ENCODE results near the gene BMS1.
"Not testable (repeated sequence)": the region's sequence is repeated elsewhere in the genome, so short reads cannot be mapped to it uniquely, and the experiment has no call there.

The BMS1 gene

DNA sequence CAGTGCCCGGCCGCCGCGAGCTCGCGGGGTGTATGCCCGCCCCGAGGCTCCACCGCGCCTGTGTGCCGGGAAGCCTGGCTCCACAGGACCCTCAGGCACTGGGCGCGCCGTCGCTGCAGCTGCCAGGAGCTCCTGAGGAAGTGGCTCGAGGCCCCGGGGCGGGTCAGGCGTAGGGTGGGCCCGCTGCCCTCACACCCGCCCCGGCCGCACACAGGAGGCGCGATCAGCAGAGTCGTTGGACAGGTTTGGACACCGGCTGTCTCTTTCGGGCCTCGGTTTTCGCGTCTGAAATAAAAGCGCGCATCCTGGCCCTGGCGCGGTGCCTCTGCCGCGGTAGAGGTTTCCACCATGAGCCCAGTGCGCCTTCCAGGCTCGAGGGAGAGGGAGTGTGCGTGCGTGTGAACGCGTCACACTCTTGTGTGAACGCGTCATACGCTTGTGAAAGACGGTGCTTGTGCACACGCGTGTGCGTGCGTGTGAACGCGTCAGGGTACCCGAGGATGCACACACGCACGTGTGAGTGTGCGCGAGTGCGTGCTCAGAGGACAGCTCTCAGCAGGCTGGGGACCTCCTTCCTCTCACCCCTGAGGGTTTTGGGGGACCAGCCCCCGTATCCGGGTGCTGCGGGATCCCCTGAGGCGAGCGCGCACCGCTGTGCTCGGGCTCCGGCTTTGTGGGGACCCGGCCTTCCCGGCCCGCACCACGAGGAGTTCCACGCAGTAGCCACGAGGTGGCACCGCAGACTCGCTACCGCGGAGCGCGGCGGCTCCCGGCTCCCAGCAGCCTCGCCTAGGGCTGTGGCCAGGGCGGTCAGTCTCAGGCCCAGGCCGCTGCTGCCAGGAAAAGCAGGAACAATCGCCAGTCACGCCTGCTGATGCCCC lies 83.8 kb downstream of the BMS1 start:
- peak in 1 of 3 donors; percentile 12 for DNase-seq (ENCODE audit: low read depth in 3 of 3, low spot score in 1 of 3)

DNA sequence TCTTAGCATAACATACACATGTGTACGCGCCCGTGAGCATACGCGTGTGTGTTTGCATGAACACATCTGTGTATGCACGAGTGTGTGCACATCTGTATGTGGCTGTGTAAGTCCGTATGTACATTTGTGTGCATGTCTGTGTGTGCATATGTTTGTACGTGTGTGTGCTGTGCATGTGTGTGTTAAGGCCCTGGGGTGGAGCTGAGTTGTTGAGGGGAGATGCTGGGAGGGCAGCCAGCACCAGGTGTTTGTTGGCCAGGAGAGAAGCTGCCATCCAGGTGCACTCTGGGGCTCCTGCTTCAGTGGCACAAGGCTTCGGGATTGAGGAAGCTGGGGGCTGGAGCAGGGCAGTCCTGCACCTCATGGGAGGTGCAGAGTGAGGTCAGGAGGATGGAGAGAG lies 85.0 kb downstream of the BMS1 start:
- no peak for DNase-seq (ENCODE audit: low read depth in 3 of 3, low spot score in 1 of 3)

DNA sequence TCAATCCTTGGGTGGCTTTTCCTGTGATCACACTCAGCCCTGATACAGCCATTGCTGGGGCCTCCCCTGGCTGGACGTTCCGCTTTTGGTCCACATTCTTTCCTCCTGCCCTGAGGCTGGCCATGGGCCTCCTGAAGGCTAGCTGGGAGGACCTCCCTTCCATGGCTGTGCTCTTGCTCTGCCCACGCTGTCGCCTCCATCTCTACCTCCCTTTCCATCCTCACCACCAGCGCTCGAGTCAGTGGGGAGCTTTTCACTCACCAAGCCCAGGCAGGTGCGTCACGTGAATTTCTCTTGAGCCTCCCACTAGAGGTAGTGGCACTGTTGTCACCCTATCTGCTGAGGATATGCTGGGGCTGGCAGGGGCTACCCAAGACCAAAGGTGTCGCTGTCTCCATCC lies 85.9 kb downstream of the BMS1 start:
- DNase-seq (ENCODE audit: low read depth in 3 of 3, low spot score in 1 of 3) = no peak

- no peak for DNase-seq (ENCODE audit: low read depth in 3 of 3, low spot score in 1 of 3)
These were observed 87.4 kb downstream of the BMS1 start for GRCh38 chr10:42869977-42870350.

DNA sequence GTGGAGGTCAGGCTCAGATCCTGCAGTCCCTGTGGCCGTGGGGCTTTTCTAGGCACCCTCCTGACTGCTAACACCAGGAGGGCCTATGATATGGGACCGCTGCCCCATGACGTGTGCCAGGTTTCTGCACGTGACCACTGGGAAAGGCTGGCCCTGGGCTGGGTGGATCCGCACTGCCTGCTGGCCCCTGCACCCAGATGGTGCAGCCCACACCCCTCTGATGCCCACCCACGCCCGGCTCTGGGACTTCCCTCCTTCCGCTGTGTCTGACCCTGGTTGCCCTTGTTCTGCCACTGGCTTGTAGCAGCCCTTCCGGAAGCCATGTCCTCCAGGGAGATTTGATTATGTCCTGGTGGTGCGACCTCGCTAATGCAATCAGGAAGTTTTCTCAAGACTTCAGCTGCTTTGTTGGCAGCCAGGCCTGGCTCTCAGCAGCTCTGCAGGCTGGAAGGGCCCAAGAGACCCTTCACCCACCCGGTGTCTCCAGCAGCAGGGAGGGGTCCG lies 88.6 kb downstream of the BMS1 start:
- DNase-seq (ENCODE audit: low read depth in 3 of 3, low spot score in 1 of 3) = not testable (repeated sequence)

DNA sequence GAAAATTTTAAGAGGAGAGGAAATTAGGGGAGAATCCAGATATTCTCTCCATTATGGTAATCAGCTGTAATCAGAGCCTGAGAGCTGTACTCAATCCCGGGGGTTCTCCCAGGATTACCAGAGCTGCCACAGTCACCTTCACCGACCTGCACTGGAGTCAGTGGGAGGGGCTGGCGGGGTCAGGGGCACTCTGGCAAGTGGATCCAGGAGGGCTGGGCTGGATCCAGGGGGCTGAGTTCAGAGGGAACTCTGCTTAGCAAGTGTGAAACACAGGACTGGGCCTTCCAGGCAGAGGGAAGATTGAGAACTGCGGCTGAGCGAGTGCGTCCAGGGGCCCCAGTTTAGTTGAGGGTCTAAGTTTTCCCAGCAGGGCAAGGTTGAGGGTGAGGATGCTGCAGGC lies 89.2 kb downstream of the BMS1 start:
- DNase-seq (ENCODE audit: low read depth in 3 of 3, low spot score in 1 of 3) = no peak

GRCh38 chr10:42872865-42873435 lies 90.4 kb downstream of the BMS1 start:
- no peak for DNase-seq (ENCODE audit: low read depth in 3 of 3, low spot score in 1 of 3)

DNA sequence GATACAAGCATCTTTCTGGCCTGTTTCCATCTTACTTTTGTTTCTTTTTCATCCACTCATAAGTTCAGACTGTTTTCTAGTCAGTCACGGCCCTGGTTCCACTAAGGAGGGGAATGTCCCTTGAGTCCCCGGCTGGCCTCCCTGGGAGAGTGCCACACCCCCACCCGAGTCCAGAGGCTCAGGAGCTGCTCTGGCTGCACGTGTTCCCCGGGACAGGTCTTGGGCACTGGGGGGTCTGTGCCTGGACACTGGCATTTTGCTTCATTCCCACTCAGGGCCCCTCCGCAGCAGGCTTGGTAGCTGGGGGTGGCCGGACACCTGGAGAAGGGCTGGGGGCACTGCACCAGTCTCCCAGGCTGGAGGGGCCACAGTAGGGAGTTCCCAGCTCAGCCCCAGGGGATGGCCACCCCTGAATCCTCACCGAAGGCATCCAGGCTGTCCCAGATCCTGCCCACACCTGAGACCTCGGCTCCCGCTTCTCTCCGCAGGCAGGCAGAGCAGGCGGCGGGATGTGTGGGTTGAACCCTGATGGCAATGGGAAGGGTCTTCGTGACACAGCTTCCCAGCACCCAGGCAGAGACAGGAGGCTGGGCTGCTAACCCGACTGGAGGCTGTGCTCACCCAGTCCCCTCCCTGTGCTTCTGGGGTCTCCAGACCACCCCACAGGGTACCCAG lies 92.3 kb downstream of the BMS1 start:
- DNase-seq (ENCODE audit: low read depth in 3 of 3, low spot score in 1 of 3) = no peak

DNA sequence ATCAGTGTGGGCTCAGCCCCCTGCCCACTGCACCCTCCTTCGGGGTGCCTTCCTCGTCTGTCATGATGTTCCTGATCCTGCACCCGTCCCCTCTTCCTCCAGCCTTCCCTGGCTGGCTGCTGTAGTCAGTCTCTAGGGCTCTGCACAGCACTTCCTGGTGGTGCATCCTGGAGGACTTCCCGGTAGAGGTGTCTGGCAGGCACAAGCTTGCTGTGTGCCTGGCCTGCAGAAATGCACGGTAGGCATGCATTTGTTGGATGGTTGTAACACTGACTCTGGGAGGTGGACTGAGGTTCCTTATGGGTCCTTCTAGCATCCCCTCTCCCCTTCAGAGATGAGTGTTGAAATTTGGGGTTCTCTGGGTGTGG lies 92.8 kb downstream of the BMS1 start:
- DNase-seq (ENCODE audit: low read depth in 3 of 3, low spot score in 1 of 3) = no peak

GRCh38 chr10:42875798-42876341 lies 93.3 kb downstream of the BMS1 start:
- no peak for DNase-seq (ENCODE audit: low read depth in 3 of 3, low spot score in 1 of 3)

- DNase-seq (ENCODE audit: low read depth in 3 of 3, low spot score in 1 of 3) = no peak
These were observed 93.9 kb downstream of the BMS1 start for GRCh38 chr10:42876476-42876875.

- DNase-seq (ENCODE audit: low read depth in 3 of 3, low spot score in 1 of 3) = no peak
These were observed 94.3 kb downstream of the BMS1 start for GRCh38 chr10:42876945-42877344.

GRCh38 chr10:42877496-42878030 lies 95.0 kb downstream of the BMS1 start:
- DNase-seq (ENCODE audit: low read depth in 3 of 3, low spot score in 1 of 3) = no peak

DNA sequence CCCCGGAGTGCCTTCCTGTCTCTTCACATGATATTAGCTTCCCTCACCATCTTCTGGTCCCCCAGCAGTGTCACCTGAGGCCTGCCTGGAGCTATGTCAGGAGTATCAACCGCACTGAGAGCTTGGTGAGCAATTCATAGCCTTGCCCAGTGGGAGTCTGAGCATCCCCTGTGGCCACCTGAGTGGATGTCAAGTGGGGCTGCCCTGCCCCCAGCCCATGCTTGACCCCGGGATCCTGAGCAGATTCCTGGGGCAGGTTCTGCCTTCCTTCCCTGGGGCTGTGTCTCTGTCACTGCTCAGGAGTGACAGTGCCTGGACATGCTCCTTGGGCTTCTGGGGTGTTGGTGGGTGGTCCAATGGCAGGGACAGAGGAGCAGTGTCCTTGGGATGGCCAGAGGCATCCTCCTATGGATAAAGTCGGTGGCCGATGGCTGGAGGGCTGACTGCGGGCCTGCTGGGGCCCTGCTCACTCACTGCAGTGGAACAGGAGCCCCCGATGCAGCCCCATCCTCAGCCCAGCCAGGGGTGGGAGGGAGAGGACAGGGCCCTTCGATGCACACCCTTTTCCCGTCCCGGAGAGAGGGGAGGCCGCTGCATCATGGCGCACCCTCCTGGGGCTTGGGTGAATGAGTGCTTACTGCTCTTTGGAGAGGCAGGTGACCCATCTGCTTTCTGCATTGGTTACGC lies 95.7 kb downstream of the BMS1 start:
- no peak for DNase-seq (ENCODE audit: low read depth in 3 of 3, low spot score in 1 of 3)

DNA sequence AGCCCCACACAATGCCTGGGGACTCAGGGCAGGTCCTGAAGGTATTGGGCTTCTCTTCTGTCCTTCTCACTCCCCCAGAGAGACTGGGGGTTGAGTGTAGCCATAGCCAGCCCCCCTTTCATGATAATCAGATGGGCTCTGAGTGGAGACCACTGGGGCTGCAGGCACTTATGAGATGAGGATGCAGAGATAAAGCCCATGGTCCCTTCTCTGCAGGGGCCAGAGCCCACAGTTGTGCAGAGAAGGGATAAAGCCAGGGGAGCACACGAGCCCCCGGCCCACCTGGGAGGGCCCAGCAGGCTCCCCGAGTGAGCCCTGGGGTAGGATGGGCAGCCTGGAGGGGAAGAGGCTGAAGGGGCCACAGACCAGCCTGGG lies 96.2 kb downstream of the BMS1 start:
- no peak for DNase-seq (ENCODE audit: low read depth in 3 of 3, low spot score in 1 of 3)

DNA sequence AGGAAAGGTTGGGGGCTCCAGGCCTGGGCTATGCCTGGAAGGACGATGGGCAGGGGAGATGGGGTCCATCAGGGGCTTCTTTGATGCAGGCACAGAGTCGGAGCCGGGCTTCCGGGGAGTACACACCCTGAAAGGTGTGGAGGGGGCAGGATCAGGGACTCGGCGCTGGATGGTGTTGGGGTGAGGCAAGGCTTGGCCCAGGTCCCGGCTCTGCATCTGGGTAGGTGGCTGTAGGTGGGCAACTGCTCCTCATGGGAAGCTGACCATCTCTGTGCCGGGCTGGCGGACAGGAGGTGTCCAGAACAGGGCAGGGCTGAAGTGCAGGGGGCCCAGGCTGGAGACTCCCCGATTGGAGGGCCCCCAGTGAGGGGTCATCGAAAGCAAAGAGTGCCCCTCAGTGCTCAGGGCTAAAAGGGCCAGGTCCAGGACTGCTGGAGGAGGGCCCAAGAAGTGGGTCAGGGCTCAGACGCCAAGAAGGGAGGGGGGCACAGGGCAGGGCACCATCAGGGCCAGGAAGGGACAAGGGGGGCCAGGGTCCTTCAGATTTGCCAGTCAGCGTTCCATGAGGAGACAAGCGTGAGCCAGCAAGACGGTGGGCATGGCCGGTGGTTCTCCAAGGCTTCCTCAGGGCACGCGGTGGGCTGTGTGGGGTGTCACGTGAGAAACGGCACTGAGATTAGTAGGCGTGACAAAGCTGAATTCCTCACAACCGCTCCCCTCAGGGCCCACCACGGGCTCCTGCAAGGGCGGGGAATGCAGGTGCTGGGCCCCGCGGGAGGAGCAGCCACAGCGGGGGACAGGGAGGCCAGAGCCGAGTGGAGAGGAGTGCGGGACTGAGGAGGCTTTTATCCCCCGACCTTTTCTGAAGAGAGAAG lies 97.0 kb downstream of the BMS1 start:
- no peak for DNase-seq (ENCODE audit: low read depth in 3 of 3, low spot score in 1 of 3)

DNA sequence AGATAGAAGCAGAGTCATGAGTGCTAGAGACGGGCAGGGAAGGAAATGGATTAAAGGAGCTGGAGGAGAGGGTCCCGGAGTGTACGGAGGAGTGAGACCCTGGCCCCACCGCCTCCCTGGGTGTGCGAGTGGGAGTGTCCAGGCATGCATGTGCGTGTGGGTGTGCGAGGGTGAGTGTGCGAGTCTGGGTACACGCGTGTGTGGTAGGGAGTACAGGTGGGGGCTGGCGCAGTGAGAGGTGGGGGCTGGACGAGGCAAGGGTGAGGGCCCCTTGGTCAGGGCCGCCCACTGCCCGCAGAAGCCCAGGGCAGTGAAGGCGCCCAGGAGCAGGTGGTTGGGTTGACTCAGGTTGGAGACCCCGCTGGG lies 97.6 kb downstream of the BMS1 start:
- no peak for DNase-seq (ENCODE audit: low read depth in 3 of 3, low spot score in 1 of 3)

DNA sequence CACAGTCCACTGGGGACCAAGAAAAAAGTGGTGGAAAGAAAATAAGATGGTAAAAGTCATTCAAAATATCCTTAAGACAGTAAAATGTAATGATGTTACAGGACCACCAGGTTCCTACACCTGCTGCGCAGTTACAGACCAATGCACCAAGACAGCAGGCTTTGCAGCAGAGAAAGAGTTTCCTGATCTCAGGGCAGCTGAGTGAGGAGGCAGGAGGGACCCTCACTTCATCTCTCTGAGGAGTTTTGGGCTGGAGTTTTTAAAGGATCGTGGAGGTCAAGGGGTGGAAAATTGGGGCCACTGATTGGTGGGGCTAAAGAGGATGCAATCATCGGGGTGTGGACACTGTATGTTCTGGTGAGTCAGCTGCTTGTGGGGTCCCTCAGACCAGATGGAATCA lies 100.0 kb downstream of the BMS1 start:
- DNase-seq (ENCODE audit: low read depth in 3 of 3, low spot score in 1 of 3) = no peak
